DOHH2 (cell line): ENCODE measurements around the gene ADARB1.

Source experiments
- H3F3A ChIP-seq: fragments of 200-600 bp; sonication (generic), shearing (Covaris generic); 2 replicates; pipeline ENCODE4 v1.6.0; 2016; ENCODE audit warnings: antibody characterized with exemption, mild to moderate bottlenecking; ENCODE audit not compliant: control insufficient read depth, insufficient read depth
- H3K27ac ChIP-seq: fragments of 200-600 bp; sonication (generic); 2 replicates; pipeline ENCODE4 v1.5.1; 2014; ENCODE audit warnings: low read depth, mild to moderate bottlenecking, low read length, moderate library complexity
- H3K27me3 ChIP-seq: fragments of 200-600 bp; sonication (generic); 2 replicates; pipeline ENCODE4 v1.6.1; 2014; ENCODE audit warnings: mild to moderate bottlenecking, low read length, mixed read lengths; ENCODE audit not compliant: control insufficient read depth
- H3K36me3 ChIP-seq: fragments of 200-600 bp; sonication (generic); 2 replicates; pipeline ENCODE4 v1.6.1; 2014; ENCODE audit warnings: mild to moderate bottlenecking, low read length, moderate library complexity, mixed read lengths; ENCODE audit not compliant: control insufficient read depth
- H3K4me1 ChIP-seq: fragments of 200-600 bp; sonication (generic); 2 replicates; pipeline ENCODE4 v1.6.1; 2014; ENCODE audit warnings: mild to moderate bottlenecking, low read length, mixed read lengths; ENCODE audit not compliant: control insufficient read depth
- H3K4me2 ChIP-seq: fragments of 200-600 bp; sonication (generic); 2 replicates; pipeline ENCODE4 v1.6.0; 2014; ENCODE audit warnings: mild to moderate bottlenecking, low read length, moderate library complexity
- H3K4me3 ChIP-seq: fragments of 200-600 bp; sonication (generic); 2 replicates; pipeline ENCODE4 v1.5.1; 2014; ENCODE audit warnings: mild to moderate bottlenecking, low read length, mixed read lengths
- H3K79me2 ChIP-seq: fragments of 200-600 bp; sonication (generic); 2 replicates; pipeline ENCODE4 v1.6.1; 2014; ENCODE audit warnings: mild to moderate bottlenecking, low read length, mixed read lengths; ENCODE audit not compliant: control insufficient read depth
- H3K9me2 ChIP-seq: fragments of 200-600 bp; sonication (generic); replicated peaks from 2 replicates; pipeline ENCODE4 v1.6.1; 2014; ENCODE audit warnings: mild to moderate bottlenecking, low read length, mixed read lengths; ENCODE audit not compliant: control insufficient read depth
- H3K9me3 ChIP-seq: fragments of 200-600 bp; sonication (generic); 2 replicates; pipeline ENCODE4 v1.6.1; 2014; ENCODE audit warnings: antibody characterized with exemption, low read length, mixed read lengths; ENCODE audit not compliant: control insufficient read depth, insufficient read depth
- H4K20me1 ChIP-seq: fragments of 200-600 bp; sonication (generic); 2 replicates; pipeline ENCODE4 v1.6.0; 2014; ENCODE audit warnings: low read depth, mild to moderate bottlenecking, antibody characterized with exemption, low read length, moderate library complexity; ENCODE audit not compliant: control insufficient read depth, insufficient read depth
- CTCF ChIP-seq: fragments of 200-600 bp; sonication (generic); IDR thresholded peaks from one replicate; pipeline ENCODE4 v1.5.1; 2014; ENCODE audit warnings: antibody characterized with exemption, mild to moderate bottlenecking, low read depth, low read length; ENCODE audit not compliant: poor library complexity, severe bottlenecking
- EZH2phosphoT487 ChIP-seq: fragments of 200-600 bp; sonication (generic); IDR thresholded peaks from 2 replicates; pipeline ENCODE4 v1.6.1; 2017; ENCODE audit warnings: borderline replicate concordance, mild to moderate bottlenecking, antibody characterized with exemption, low read length, moderate library complexity, mixed read lengths

The ADARB1 gene

GRCh38 chr21:45134279-45135076, 60.1 kb downstream of the ADARB1 start:
- H4K20me1 ChIP-seq: no peaks in the 10 kb centered on the region
- no peaks in the 10 kb centered on the region for H3K4me1 ChIP-seq
- H3K9me3 ChIP-seq: no peaks in the 10 kb centered on the region
- no peaks in the 10 kb centered on the region for H3K9me2 ChIP-seq
- TF ChIP-seq CTCF (no peak), EZH2phosphoT487 (no peak)
- no peak overlapping the region for H3K4me2 ChIP-seq
- H3K27ac ChIP-seq: no peak overlapping the region
- peaks cover 38% of the 10 kb centered on the region for H3K27me3 ChIP-seq
- no peaks in the 10 kb centered on the region for H3F3A ChIP-seq
- no peaks in the 10 kb centered on the region for H3K36me3 ChIP-seq
- H3K79me2 ChIP-seq: no peaks in the 10 kb centered on the region
- H3K4me3 ChIP-seq: no peak overlapping the region

- no peak overlapping the region for H3K4me3 ChIP-seq
- H3K36me3 ChIP-seq: no peaks in the 10 kb centered on the region
- no peak overlapping the region for H3K4me2 ChIP-seq
- no peaks in the 10 kb centered on the region for H3K9me3 ChIP-seq
- no peaks in the 10 kb centered on the region for H3K79me2 ChIP-seq
- no peaks in the 10 kb centered on the region for H3K4me1 ChIP-seq
- H3K27me3 ChIP-seq: peaks cover 32% of the 10 kb centered on the region
- H3K27ac ChIP-seq: no peak overlapping the region
- no peaks in the 10 kb centered on the region for H3F3A ChIP-seq
- TF ChIP-seq CTCF: no peak
- TF ChIP-seq EZH2phosphoT487: no peak
- H4K20me1 ChIP-seq: no peaks in the 10 kb centered on the region
- H3K9me2 ChIP-seq: no peaks in the 10 kb centered on the region
Measured at GRCh38 chr21:45135122-45135521, 60.7 kb downstream of the ADARB1 start.

GRCh38 chr21:45135868-45136267, 61.5 kb downstream of the ADARB1 start:
- Histone ChIP-seq H3K9me2 (no peaks in the 10 kb centered on the region), H3K4me2 (no peak overlapping the region), H3K27me3 (peaks cover 25% of the 10 kb centered on the region), H3K4me3 (no peak overlapping the region), H3K9me3 (no peaks in the 10 kb centered on the region), H3K27ac (no peak overlapping the region), H3K79me2 (no peaks in the 10 kb centered on the region), H3F3A (no peaks in the 10 kb centered on the region), H3K36me3 (no peaks in the 10 kb centered on the region), H3K4me1 (no peaks in the 10 kb centered on the region), H4K20me1 (no peaks in the 10 kb centered on the region)
- TF ChIP-seq EZH2phosphoT487: no peak
- TF ChIP-seq CTCF: no peak
